ENCODE results near the gene PDE4B. TPM values are rescaled to one million over a fixed set of nuclear protein-coding genes. Genes with fewer than 3 reads are reported as not detected.

PDE4B gene
- total RNA-seq, 1 donor from 2014 or later, result 10.9 TPM

DNA sequence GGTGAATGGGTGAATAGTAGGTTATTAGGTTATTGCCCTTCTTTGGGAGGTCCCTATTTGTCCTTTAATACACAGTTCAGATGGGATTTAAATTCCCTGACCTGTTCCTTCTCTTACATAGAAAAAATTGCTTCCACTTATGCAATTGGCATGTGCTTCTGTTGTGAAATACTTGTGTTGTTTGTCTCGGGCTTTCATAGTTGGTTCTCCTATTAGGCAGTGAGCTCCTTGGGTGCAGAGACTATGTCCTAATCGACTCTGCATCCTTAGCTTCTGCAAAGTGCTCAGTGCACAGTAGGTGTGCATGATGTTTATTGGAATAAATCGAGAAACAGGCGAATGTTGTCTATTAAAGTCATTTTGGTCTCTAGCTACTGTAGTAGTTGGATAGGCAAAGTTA lies 1.3 kb upstream of the PDE4B start:
- H3K27me3 Mint-ChIP-seq, result peaks cover 61% of the 10 kb centered on the region
- peaks cover 12% of the 10 kb centered on the region for H3K9me3 Mint-ChIP-seq
- peaks cover 8% of the 10 kb centered on the region for H3K4me1 Mint-ChIP-seq
- DNase-seq, result no peak
- no peak overlapping the region for H3K27ac Mint-ChIP-seq
- no peak overlapping the region for H3K4me3 Mint-ChIP-seq
- intact Hi-C loops (cut with micrococcal nuclease), result no loop called here
- H3K36me3 Mint-ChIP-seq (ENCODE audit: low read depth), result peaks cover 2% of the 10 kb centered on the region

DNA sequence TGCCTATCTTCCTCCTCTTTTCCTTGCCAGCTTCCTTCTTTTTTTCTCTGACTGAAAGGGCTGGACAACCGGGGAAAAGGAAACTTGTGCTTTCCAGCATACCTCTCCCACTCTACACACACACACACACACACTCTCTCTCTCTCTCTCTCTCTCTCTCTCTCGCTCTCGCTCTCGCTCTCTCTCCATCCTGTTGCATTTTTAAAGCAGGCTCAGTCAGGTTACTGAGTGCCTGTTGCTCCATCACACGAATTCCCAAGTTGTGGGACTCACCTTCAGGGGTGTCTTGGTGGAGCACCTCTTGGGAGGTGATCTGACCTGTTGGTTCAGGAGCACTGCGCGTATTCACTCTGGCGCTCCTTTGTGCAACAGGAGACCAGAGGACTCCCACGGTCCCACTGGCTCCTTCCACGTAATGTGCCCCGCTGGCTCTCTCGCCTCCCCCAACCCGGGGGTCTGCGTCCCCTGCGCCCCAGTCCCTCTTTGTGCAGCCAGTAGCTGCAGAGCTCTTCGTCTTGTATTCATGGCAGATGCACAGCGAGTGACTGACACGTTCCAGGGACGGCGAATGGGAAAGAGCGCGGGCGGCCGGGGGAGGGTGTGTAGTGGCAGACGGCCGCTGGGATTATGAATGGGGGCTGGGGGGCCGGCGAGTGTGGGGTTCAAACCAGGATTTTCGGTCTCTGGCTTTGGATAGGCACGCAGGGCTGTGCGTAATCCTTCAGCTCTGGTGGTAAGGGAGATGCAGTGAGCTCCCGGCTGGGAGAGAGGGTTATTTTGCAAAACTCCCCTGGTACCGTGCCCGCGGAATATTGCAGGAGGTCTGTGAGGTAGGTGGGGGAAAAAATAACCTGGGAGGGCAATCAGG lies 660 bp upstream of the PDE4B start:
- H3K27ac Mint-ChIP-seq, result no peak overlapping the region
- peaks cover 8% of the 10 kb centered on the region for H3K4me1 Mint-ChIP-seq
- H3K9me3 Mint-ChIP-seq, result peaks cover 12% of the 10 kb centered on the region
- H3K4me3 Mint-ChIP-seq, result peak overlapping the region; percentile 20
- H3K27me3 Mint-ChIP-seq, result peaks cover 63% of the 10 kb centered on the region
- intact Hi-C loops (cut with micrococcal nuclease), result no loop called here
- DNase-seq, result no peak
- H3K36me3 Mint-ChIP-seq (ENCODE audit: low read depth), result peaks cover 2% of the 10 kb centered on the region

DNA sequence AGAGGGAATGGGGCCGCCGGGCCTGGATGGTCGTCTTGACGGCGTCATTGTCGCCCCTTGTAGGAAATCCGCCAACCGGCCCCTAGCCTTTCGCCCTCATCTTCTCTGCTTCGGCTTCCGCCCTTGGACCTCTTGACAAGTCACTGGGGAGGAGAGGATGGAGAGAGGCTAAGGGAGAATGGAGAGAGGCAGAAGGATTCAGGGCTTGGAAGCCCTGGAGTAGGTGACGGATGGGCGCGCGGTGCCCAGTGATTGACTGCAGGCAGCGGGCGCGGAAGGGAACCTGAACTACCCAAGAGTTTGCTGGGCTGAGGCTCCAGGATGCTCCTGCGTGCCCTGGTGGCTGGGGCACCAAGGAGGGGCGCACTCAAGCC lies 651 bp downstream of the PDE4B start:
- peaks cover 12% of the 10 kb centered on the region for H3K9me3 Mint-ChIP-seq
- peak overlapping the region; percentile 62 for H3K4me3 Mint-ChIP-seq
- H3K4me1 Mint-ChIP-seq, result peaks cover 8% of the 10 kb centered on the region
- peaks cover 2% of the 10 kb centered on the region for H3K36me3 Mint-ChIP-seq (ENCODE audit: low read depth)
- peaks cover 62% of the 10 kb centered on the region for H3K27me3 Mint-ChIP-seq
- DNase-seq, result no peak
- intact Hi-C loops (cut with micrococcal nuclease), result no loop called here
- H3K27ac Mint-ChIP-seq, result no peak overlapping the region

DNA sequence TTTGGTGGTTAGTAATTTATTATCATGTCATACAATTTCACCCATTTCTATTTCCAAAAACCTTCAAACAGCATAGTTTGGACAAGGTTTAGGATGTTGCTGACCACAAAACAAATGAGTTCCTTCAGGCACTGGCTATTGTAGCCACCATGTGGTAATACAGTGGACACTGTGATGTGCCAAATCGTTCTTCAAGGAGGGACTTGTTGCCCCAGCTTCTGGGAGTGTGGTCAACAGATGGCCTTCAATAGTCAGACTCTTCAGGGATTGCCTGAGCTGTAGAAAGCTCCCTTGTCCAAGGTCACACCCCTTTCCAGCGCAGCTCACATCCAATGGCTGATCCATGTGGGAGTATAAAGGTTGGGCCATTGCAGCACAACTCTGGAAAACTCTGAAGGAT lies 2.6 kb downstream of the PDE4B start:
- Mint-ChIP-seq H3K27me3 (peaks cover 61% of the 10 kb centered on the region), H3K27ac (no peak overlapping the region), H3K4me3 (no peak overlapping the region), H3K4me1 (peaks cover 8% of the 10 kb centered on the region), H3K9me3 (peaks cover 2% of the 10 kb centered on the region), H3K36me3 (ENCODE audit: low read depth) (peaks cover 2% of the 10 kb centered on the region)
- intact Hi-C loops (cut with micrococcal nuclease), result no loop called here
- no peak for DNase-seq

DNA sequence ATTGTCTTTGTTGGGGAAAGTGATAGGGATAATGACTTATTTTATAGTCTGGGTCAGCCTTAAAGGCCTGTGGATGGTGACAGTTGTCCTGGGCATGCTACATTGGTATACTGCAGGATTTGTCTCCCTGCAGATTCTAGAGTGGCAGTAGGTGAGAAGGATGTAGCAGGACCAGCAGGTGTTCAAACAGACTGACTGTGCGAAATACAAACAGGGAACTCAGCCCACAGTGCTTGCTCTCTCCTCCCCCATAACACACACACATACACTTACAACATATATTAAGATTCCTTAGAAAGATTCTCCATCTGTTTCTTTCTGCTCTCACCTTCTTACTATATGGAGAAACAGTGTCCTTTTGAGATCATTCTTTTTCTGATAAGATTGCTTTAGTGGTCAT lies 6.9 kb downstream of the PDE4B start:
- no peak for DNase-seq
- no peaks in the 10 kb centered on the region for H3K9me3 Mint-ChIP-seq
- H3K4me1 Mint-ChIP-seq, result peaks cover 2% of the 10 kb centered on the region
- H3K4me3 Mint-ChIP-seq, result no peak overlapping the region
- H3K27ac Mint-ChIP-seq, result no peak overlapping the region
- peaks cover 45% of the 10 kb centered on the region for H3K27me3 Mint-ChIP-seq
- H3K36me3 Mint-ChIP-seq (ENCODE audit: low read depth), result no peaks in the 10 kb centered on the region
- intact Hi-C loops (cut with micrococcal nuclease), result no loop called here

DNA sequence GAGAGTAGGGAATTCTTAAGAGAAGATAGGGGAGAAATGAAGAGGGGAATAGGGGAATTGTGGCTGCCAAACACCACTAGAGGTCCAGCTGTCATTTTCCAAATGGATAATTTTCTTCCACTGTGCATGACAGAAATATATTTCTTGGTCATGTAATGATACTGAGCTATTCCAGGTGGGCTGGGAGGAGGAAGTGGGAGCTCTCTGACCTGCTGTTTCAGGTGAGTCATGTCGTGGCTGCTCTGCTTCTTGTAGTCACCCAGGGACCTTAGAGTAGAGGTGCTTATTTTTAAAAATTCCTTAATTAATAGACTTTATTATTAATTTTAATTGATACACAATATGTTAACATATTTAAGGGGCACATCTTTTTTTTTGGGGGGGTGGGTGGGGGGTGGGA lies 11.9 kb downstream of the PDE4B start:
- intact Hi-C loops (cut with micrococcal nuclease), result no loop called here
- Mint-ChIP-seq H3K36me3 (ENCODE audit: low read depth) (no peaks in the 10 kb centered on the region), H3K4me1 (peaks cover 2% of the 10 kb centered on the region), H3K27me3 (peaks cover 44% of the 10 kb centered on the region), H3K27ac (no peak overlapping the region), H3K9me3 (peaks cover 11% of the 10 kb centered on the region), H3K4me3 (no peak overlapping the region)
- DNase-seq, result no peak

DNA sequence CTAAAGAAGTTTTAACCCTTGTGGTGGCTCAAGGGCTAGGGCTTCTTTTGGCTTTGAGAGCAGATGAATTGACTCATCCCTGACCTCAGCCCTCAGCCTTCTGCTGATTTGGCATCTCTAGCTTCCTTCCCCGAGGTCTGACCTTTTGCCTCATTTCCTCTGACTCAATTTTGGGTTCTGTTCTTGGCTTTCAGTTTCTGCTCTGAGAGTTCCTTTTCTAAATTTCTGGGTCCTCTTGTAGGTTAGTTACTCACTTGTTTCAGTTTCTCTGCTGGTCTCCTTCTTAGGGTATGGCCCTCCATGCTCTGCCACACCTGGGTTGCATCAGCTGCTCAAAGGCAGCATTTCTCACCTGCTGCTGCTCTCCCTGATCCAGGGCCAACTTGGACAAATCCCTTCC lies 19.4 kb downstream of the PDE4B start:
- H3K4me3 Mint-ChIP-seq, result peak overlapping the region; percentile 4
- peaks cover 15% of the 10 kb centered on the region for H3K27me3 Mint-ChIP-seq
- peak; percentile 91 for DNase-seq
- H3K27ac Mint-ChIP-seq, result peak overlapping the region; percentile 76
- intact Hi-C loops (cut with micrococcal nuclease), result loop anchor here (1.0 to 10.0 kb wide), 16 partner anchors 18 to 1873 kb away; partner anchors contain the start of genes GADD45A, IL23R, LEPR and LEPROT
- peaks cover 21% of the 10 kb centered on the region for H3K4me1 Mint-ChIP-seq
- H3K9me3 Mint-ChIP-seq, result peaks cover 8% of the 10 kb centered on the region
- H3K36me3 Mint-ChIP-seq (ENCODE audit: low read depth), result peaks cover 4% of the 10 kb centered on the region

DNA sequence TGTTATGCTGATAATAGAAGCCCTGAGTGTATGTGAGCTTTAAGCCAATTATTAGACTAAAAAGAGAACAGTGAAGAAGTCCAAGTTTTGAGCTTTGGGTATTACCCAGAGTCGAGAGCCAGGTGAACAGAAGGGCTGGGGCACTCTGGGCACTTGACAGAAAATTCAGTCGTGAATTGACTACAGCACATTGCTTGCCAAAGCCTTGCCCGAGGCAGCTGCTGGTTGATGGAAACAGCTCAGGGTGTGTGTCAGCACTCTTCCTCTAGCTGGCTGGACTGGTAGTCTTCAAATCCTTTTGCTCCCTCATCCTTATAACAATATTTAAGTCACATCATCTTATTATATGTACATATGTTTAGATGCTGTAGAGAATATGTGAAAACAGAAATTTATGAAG lies 21.3 kb downstream of the PDE4B start:
- H3K36me3 Mint-ChIP-seq (ENCODE audit: low read depth), result peaks cover 4% of the 10 kb centered on the region

DNA sequence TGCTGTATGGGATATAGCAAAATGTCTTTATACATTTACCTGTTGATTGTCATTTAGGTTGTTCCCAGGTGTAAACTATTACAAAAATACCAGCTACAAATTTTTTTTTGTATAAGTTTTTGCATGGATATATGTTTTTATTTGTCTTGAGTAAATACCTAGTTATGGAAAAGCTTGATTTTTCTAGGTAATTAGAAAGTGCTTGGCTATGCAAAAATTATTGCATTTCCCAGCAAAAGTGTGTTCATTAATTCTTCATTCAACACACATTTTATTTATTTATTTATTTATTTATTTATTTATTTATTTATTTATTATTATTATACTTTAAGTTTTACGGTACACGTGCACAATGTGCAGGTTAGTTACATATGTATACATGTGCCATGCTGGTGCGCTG lies 22.1 kb downstream of the PDE4B start:
- Mint-ChIP-seq H3K9me3 (no peaks in the 10 kb centered on the region), H3K4me1 (peaks cover 21% of the 10 kb centered on the region), H3K27ac (no peak overlapping the region), H3K36me3 (ENCODE audit: low read depth) (peaks cover 4% of the 10 kb centered on the region), H3K4me3 (no peak overlapping the region), H3K27me3 (peaks cover 18% of the 10 kb centered on the region)
- no peak for DNase-seq
- intact Hi-C loops (cut with micrococcal nuclease), result loop anchor here (5.0 to 10.0 kb wide), 7 partner anchors 143 to 1350 kb away; partner anchors contain the start of gene IL23R

More for the DNA sequence above, 21.3 kb downstream of the PDE4B start:
- DNase-seq, result no peak
- H3K9me3 Mint-ChIP-seq, result no peaks in the 10 kb centered on the region
- H3K27ac Mint-ChIP-seq, result no peak overlapping the region
- H3K4me1 Mint-ChIP-seq, result peaks cover 21% of the 10 kb centered on the region
- H3K27me3 Mint-ChIP-seq, result peaks cover 16% of the 10 kb centered on the region
- no peak overlapping the region for H3K4me3 Mint-ChIP-seq
- intact Hi-C loops (cut with micrococcal nuclease), result loop anchor here (2.0 to 10.0 kb wide), 10 partner anchors 143 to 1871 kb away; partner anchors contain the start of genes GADD45A and IL23R

DNA sequence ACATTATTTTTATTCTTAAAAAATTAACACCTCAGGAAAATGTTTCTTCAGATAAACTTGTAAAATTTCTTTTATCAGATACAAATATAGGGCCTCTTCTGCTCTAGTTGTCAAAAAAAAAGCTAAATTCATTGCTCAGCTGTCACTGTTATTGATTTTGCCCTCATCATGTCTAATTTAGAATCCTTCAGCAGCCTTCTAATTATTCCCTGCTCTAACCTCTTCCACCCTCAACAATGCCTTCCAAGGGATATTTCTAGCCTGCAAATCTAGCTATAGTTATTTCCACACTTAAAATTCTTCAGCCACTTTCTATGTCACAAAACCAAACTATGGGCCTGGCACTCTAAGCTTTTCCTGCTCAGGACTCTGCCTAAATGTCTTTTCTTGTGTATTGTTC lies 25.2 kb downstream of the PDE4B start:
- Mint-ChIP-seq H3K9me3 (no peaks in the 10 kb centered on the region), H3K4me1 (peaks cover 7% of the 10 kb centered on the region), H3K27me3 (peaks cover 36% of the 10 kb centered on the region), H3K27ac (no peak overlapping the region), H3K4me3 (no peak overlapping the region), H3K36me3 (ENCODE audit: low read depth) (peaks cover 1% of the 10 kb centered on the region)
- DNase-seq, result no peak
- intact Hi-C loops (cut with micrococcal nuclease), result loop anchor here (2.0 to 10.0 kb wide), 3 partner anchors 425 to 1347 kb away; partner anchors contain the start of gene IL23R

DNA sequence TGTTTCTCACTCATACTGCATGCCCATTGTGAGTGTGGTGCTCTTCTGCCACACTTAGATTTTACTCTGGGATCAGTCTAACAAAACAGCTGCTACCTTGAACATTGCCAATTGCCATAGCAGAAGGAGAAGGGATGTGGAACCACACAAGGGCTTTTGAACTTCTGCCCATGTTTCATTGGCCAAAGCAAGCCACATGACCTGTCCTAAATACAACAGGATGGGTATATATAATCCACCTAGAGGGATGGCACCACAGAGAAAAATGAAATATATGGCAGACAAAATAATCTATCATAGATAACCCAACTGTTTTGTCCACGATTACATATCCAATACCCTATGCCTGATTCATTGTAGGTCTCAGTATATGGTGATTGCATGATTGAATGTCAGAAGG lies 26.3 kb downstream of the PDE4B start:
- no peak overlapping the region for H3K4me3 Mint-ChIP-seq
- no peaks in the 10 kb centered on the region for H3K36me3 Mint-ChIP-seq (ENCODE audit: low read depth)
- peaks cover 42% of the 10 kb centered on the region for H3K27me3 Mint-ChIP-seq
- no peak overlapping the region for H3K27ac Mint-ChIP-seq
- peaks cover 5% of the 10 kb centered on the region for H3K9me3 Mint-ChIP-seq
- intact Hi-C loops (cut with micrococcal nuclease), result loop anchor here (10.0 kb wide), 2 partner anchors 754 to 1346 kb away; partner anchors contain the start of gene IL23R
- no peak for DNase-seq
- no peaks in the 10 kb centered on the region for H3K4me1 Mint-ChIP-seq

DNA sequence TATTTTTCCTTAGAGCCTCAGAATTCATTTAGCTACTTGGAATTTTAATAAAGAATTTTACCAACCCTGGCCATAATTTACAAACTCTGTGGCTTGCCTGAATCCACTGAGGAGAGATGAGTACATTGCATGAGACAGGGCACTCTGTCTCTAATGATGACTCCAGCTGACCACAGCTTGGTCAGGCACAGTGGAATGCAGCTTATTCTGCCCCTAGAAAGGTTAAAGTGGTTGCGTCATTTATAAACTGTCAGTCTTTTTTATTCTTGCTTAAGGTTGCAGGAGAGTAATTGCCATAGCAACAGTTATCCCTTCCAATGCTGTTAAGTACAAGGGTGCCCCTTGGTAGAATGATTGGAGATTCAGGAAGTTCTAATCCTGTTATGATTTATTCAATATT lies 28.3 kb downstream of the PDE4B start:
- no peak overlapping the region for H3K4me3 Mint-ChIP-seq
- intact Hi-C loops (cut with micrococcal nuclease), result no loop called here
- H3K27ac Mint-ChIP-seq, result no peak overlapping the region
- no peak for DNase-seq
- no peaks in the 10 kb centered on the region for H3K4me1 Mint-ChIP-seq
- H3K36me3 Mint-ChIP-seq (ENCODE audit: low read depth), result no peaks in the 10 kb centered on the region
- peaks cover 48% of the 10 kb centered on the region for H3K27me3 Mint-ChIP-seq
- peaks cover 5% of the 10 kb centered on the region for H3K9me3 Mint-ChIP-seq

DNA sequence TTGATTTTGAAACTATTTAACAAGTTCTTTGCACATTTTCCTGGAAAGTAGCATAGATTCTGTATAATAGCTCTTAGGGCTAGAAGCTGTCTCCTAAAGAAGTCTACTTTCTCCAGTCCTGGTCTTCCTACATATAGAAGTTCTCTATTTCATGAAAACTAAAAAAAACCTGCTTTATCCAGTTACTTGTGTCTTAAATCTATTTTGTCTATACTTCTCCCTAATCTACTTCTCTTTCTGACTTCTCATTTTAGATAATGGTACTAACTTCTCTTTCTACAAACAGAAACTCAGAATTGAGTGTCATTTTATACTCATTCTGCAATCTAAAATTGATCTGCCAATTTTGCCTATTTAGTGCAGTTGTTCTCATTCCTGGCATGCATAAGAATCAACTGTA lies 28.7 kb downstream of the PDE4B start:
- peaks cover 5% of the 10 kb centered on the region for H3K9me3 Mint-ChIP-seq
- no peaks in the 10 kb centered on the region for H3K36me3 Mint-ChIP-seq (ENCODE audit: low read depth)
- intact Hi-C loops (cut with micrococcal nuclease), result no loop called here
- H3K27me3 Mint-ChIP-seq, result peaks cover 48% of the 10 kb centered on the region
- no peaks in the 10 kb centered on the region for H3K4me1 Mint-ChIP-seq
- no peak for DNase-seq
- no peak overlapping the region for H3K4me3 Mint-ChIP-seq
- H3K27ac Mint-ChIP-seq, result no peak overlapping the region

DNA sequence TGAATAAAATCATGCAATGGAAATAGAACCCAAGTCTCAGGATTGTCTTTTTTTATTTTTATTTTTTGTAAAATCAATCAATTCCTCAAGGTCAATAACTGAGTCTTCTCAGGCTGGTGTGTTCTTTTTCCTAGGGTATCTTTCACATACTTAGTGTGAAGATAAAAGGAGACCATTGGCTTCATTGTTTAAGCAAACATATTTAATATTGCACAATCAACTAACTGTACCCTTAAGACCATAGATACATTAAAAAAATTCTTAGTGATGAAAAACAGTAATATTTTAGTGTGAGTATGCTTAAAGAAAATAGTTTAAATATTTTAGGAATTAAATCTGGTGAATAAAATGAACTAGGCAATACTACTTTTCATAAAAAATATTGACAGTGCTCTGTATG lies 31.4 kb downstream of the PDE4B start:
- intact Hi-C loops (cut with micrococcal nuclease), result no loop called here
- Mint-ChIP-seq H3K27me3 (peaks cover 53% of the 10 kb centered on the region), H3K27ac (no peak overlapping the region), H3K36me3 (ENCODE audit: low read depth) (no peaks in the 10 kb centered on the region), H3K9me3 (peaks cover 5% of the 10 kb centered on the region), H3K4me1 (no peaks in the 10 kb centered on the region), H3K4me3 (no peak overlapping the region)
- DNase-seq, result no peak
